Smooth muscle cell (in vitro differentiated cells): ENCODE measurements around the gene NAV2. TPM values are rescaled to one million over a fixed set of nuclear protein-coding genes. Genes with fewer than 3 reads are reported as not detected.
A peak's percentile ranks its signal among the peaks of the same experiment; 100 is the strongest.

Experiments
- DNase-seq: peaks from one replicate; lab custom pipeline; 2025; ENCODE audit not compliant: unreplicated experiment; lab: John Stamatoyannopoulos, UW
- H2AFZ ChIP-seq: fragments of 200-600 bp; sonication (generic); 2 replicates; pipeline ENCODE4 v1.6.0; 2016; ENCODE audit warnings: antibody characterized with exemption, low read depth, mild to moderate bottlenecking
- H3F3A ChIP-seq: fragments of 200-600 bp; sonication (generic); 2 replicates; pipeline ENCODE4 v1.6.0; 2017; ENCODE audit warnings: antibody characterized with exemption, low read depth
- H3K27ac ChIP-seq: fragments of 200-600 bp; sonication (generic); 2 replicates; pipeline ENCODE4 v1.5.1; 2016; ENCODE audit warnings: low read depth, mild to moderate bottlenecking
- H3K27me3 ChIP-seq: fragments of 200-600 bp; sonication (generic); 2 replicates; pipeline ENCODE4 v1.6.1; 2016; ENCODE audit warnings: low read depth, mild to moderate bottlenecking
- H3K36me3 ChIP-seq: fragments of 200-600 bp; sonication (generic); 2 replicates; pipeline ENCODE4 v1.5.1; 2016; ENCODE audit warnings: low read depth
- H3K4me1 ChIP-seq: fragments of 200-600 bp; sonication (generic); 2 replicates; pipeline ENCODE4 v1.5.1; 2016; ENCODE audit warnings: low read depth
- H3K4me2 ChIP-seq: fragments of 200-600 bp; sonication (generic); 2 replicates; pipeline ENCODE4 v1.6.0; 2016; ENCODE audit warnings: mild to moderate bottlenecking
- H3K4me3 ChIP-seq: fragments of 200-600 bp; sonication (generic); 2 replicates; pipeline ENCODE4 v1.5.1; 2016; ENCODE audit warnings: mild to moderate bottlenecking
- H3K79me2 ChIP-seq: fragments of 200-600 bp; sonication (generic); 2 replicates; pipeline ENCODE4 v1.6.0; 2016; ENCODE audit warnings: low read depth, mild to moderate bottlenecking
- H3K9ac ChIP-seq: fragments of 200-600 bp; sonication (generic); 2 replicates; pipeline ENCODE4 v1.6.0; 2016; ENCODE audit warnings: low read depth
- H3K9me3 ChIP-seq: fragments of 200-600 bp; sonication (generic); replicated peaks from 2 replicates; pipeline ENCODE4 v1.5.1; 2016; ENCODE audit warnings: low read depth
- H4K20me1 ChIP-seq: fragments of 200-600 bp; sonication (generic); 2 replicates; pipeline ENCODE4 v1.6.0; 2016; ENCODE audit warnings: low read depth
- CTCF ChIP-seq: fragments of 200-600 bp; sonication (generic); IDR thresholded peaks from 2 replicates; pipeline ENCODE4 v1.5.1; 2017; ENCODE audit warnings: borderline replicate concordance, mild to moderate bottlenecking, antibody characterized with exemption; ENCODE audit not compliant: insufficient read depth, poor library complexity, severe bottlenecking
- WGBS: methylation state at CpG from one replicate; pipeline ENCODE4 v1.1.7; 2016; ENCODE audit warnings: low lambda C conversion rate; 5-methylcytosine and 5-hydroxymethylcytosine counted together
- polyA plus RNA-seq: library from polyadenylated mRNA; unstranded; fragments of >200 nt; fragmentation: Nextera tagmentation; extraction: Ambion mirVana; gene quantifications from 2 replicates; pipeline ENCODE4 v1.2.1, GENCODE V29; 2016
- total RNA-seq: library from RNA; depleted of rRNA; stranded (reverse); fragments of >200 nt; gene quantifications from 2 replicates; pipeline ENCODE4 v1.2.3, GENCODE V29; 2014

The NAV2 gene
- total and polyA plus RNA-seq, 2 experiments from 2014 or later: 14.1 to 67.5 TPM

GRCh38 chr11:19919050-19919561, 206.5 kb downstream of the NAV2 start:
- Histone ChIP-seq H3K9ac (peak overlapping the region; percentile 52), H3K4me1 (peaks cover 5% of the 10 kb centered on the region), H3K79me2 (no peaks in the 10 kb centered on the region), H4K20me1 (no peaks in the 10 kb centered on the region), H3K36me3 (no peaks in the 10 kb centered on the region), H3K4me2 (peak overlapping the region; percentile 13), H3K4me3 (no peak overlapping the region), H2AFZ (no peak overlapping the region), H3K27ac (peak overlapping the region; percentile 84), H3K9me3 (no peaks in the 10 kb centered on the region), H3F3A (peaks cover 10% of the 10 kb centered on the region), H3K27me3 (no peaks in the 10 kb centered on the region)
- DNase-seq: no peak
- 40% methylated on average over 7 of the region's 7 CpGs for WGBS
- TF ChIP-seq CTCF: no peak

- Histone ChIP-seq H3K9ac (no peak overlapping the region), H3K9me3 (no peaks in the 10 kb centered on the region), H3K36me3 (no peaks in the 10 kb centered on the region), H3K4me1 (peaks cover 5% of the 10 kb centered on the region), H3K4me2 (no peak overlapping the region), H4K20me1 (no peaks in the 10 kb centered on the region), H2AFZ (no peak overlapping the region), H3K27me3 (no peaks in the 10 kb centered on the region), H3F3A (no peaks in the 10 kb centered on the region), H3K79me2 (no peaks in the 10 kb centered on the region), H3K27ac (no peak overlapping the region), H3K4me3 (no peak overlapping the region)
- DNase-seq: no peak
- 71% methylated on average over 2 of the region's 2 CpGs for WGBS
- no peak for TF ChIP-seq CTCF
These were observed 208.3 kb downstream of the NAV2 start for GRCh38 chr11:19920982-19921381.

- Histone ChIP-seq H3K9me3 (no peaks in the 10 kb centered on the region), H3K79me2 (no peaks in the 10 kb centered on the region), H3K36me3 (no peaks in the 10 kb centered on the region), H3K9ac (no peak overlapping the region), H4K20me1 (no peaks in the 10 kb centered on the region), H3K27me3 (no peaks in the 10 kb centered on the region), H3K4me2 (no peak overlapping the region), H3K4me1 (peaks cover 5% of the 10 kb centered on the region), H3K27ac (no peak overlapping the region), H3K4me3 (no peak overlapping the region), H2AFZ (no peak overlapping the region), H3F3A (no peaks in the 10 kb centered on the region)
- no peak for TF ChIP-seq CTCF
- DNase-seq: no peak
- WGBS: 92% methylated on average over 3 of the region's 3 CpGs
These were observed 209.5 kb downstream of the NAV2 start for GRCh38 chr11:19921976-19922688.

- no peak overlapping the region for H3K4me3 ChIP-seq
- no peak overlapping the region for H3K4me2 ChIP-seq
- TF ChIP-seq CTCF: no peak
- H3K27ac ChIP-seq: no peak overlapping the region
- H3K27me3 ChIP-seq: no peaks in the 10 kb centered on the region
- DNase-seq: no peak
- no peaks in the 10 kb centered on the region for H3F3A ChIP-seq
- no peaks in the 10 kb centered on the region for H4K20me1 ChIP-seq
- H2AFZ ChIP-seq: no peak overlapping the region
- peaks cover 5% of the 10 kb centered on the region for H3K4me1 ChIP-seq
- H3K79me2 ChIP-seq: no peaks in the 10 kb centered on the region
- no peaks in the 10 kb centered on the region for H3K36me3 ChIP-seq
- no peak overlapping the region for H3K9ac ChIP-seq
- 47% methylated on average over 3 of the region's 3 CpGs for WGBS
- no peaks in the 10 kb centered on the region for H3K9me3 ChIP-seq
These were observed 210.0 kb downstream of the NAV2 start for GRCh38 chr11:19922689-19923035.
